ENCODE results near the gene TBC1D3B. TPM values are rescaled to one million over a fixed set of nuclear protein-coding genes. Genes with fewer than 3 reads are reported as not detected.

Gene TBC1D3B
- total RNA-seq, 1 experiment from 2014 or later = 7.4 TPM

- no peaks in the 10 kb centered on the region for H3K9me3 ChIP-seq (ENCODE audit: control insufficient read depth, insufficient read depth, low read depth, low read length)
- DNase-seq (ENCODE audit: low read depth, low spot score) (no peak), ATAC-seq (no peak)
- H3K27me3 ChIP-seq (ENCODE audit: control insufficient read depth, insufficient read depth, low read length) = peaks cover 22% of the 10 kb centered on the region
- H3K27ac ChIP-seq (ENCODE audit: low read length) = no peak overlapping the region
- H3K36me3 ChIP-seq (ENCODE audit: control insufficient read depth, insufficient read depth, low read length) = no peaks in the 10 kb centered on the region
- peaks cover 2% of the 10 kb centered on the region; the same call in 1 of the 2 replicates for H3K4me1 ChIP-seq (ENCODE audit: control insufficient read depth, insufficient read depth, low read length)
- no peak overlapping the region for H3K4me3 ChIP-seq (ENCODE audit: low read depth in 2 of 2, low read length in 2 of 2)
- POLR2A ChIA-PET = no interaction called here
- intact Hi-C loops (cut with micrococcal nuclease; ENCODE audit: unreplicated experiment) (no loop called here), in situ Hi-C loops (cut with HindIII; ENCODE audit: low pct_unique_long_range_greater_than_20kb, low sequenced_read_pairs) (no loop called here)
- CTCF ChIA-PET = no interaction called here
- TF ChIP-seq TCF7L2 (IDR thresholded peaks at IDR 0.05; ENCODE audit: low read depth, low read length) (no peak), POLR2AphosphoS5 (IDR thresholded peaks at IDR 0.05; ENCODE audit: low read depth, low read length) (no peak)
- BruUV-seq (replicated peaks) = no TSS peak
These were observed 28.8 kb downstream of the TBC1D3B start for GRCh38 chr17:36147601-36148000.

GRCh38 chr17:36144981-36145729, 31.3 kb downstream of the TBC1D3B start:
- no peaks in the 10 kb centered on the region for H3K9me3 ChIP-seq (ENCODE audit: control insufficient read depth, insufficient read depth, low read depth, low read length)
- POLR2A ChIA-PET = no interaction called here
- no peak for TF ChIP-seq TCF7L2 (IDR thresholded peaks at IDR 0.05; ENCODE audit: low read depth, low read length)
- TF ChIP-seq CTCF (IDR thresholded peaks at IDR 0.05) = no peak
- no peak for TF ChIP-seq REST (IDR thresholded peaks at IDR 0.05; ENCODE audit: insufficient read depth in 1 of 2, low read depth in 2 of 2, low read length in 1 of 2)
- no peak for TF ChIP-seq SIN3A (IDR thresholded peaks at IDR 0.05; ENCODE audit: borderline replicate concordance, insufficient read depth, low read depth, low read length)
- TF ChIP-seq POLR2AphosphoS5 (IDR thresholded peaks at IDR 0.05; ENCODE audit: low read depth, low read length) = no peak
- H3K27me3 ChIP-seq (ENCODE audit: control insufficient read depth, insufficient read depth, low read length) = peaks cover 10% of the 10 kb centered on the region
- no peak for ATAC-seq
- no peak overlapping the region for H3K27ac ChIP-seq (ENCODE audit: low read length)
- intact Hi-C loops (cut with micrococcal nuclease; ENCODE audit: unreplicated experiment) (no loop called here), in situ Hi-C loops (cut with HindIII; ENCODE audit: low pct_unique_long_range_greater_than_20kb, low sequenced_read_pairs) (no loop called here)
- no peak overlapping the region for H3K4me3 ChIP-seq (ENCODE audit: low read depth in 2 of 2, low read length in 2 of 2)
- no TSS peak for BruUV-seq (replicated peaks)
- H3K36me3 ChIP-seq (ENCODE audit: control insufficient read depth, insufficient read depth, low read length) = no peaks in the 10 kb centered on the region
- peaks cover 2% of the 10 kb centered on the region; the same call in 1 of the 2 replicates for H3K4me1 ChIP-seq (ENCODE audit: control insufficient read depth, insufficient read depth, low read length)
- no peak for DNase-seq (ENCODE audit: low read depth, low spot score)
- CTCF ChIA-PET = interaction anchor here (1.6 kb wide), 1 partner anchor 176 kb away, joined by 13 read pairs; no protein-coding TSS in a partner anchor

- intact Hi-C loops (cut with micrococcal nuclease; ENCODE audit: unreplicated experiment) = no loop called here
- Histone ChIP-seq H3K36me3 (ENCODE audit: control insufficient read depth, insufficient read depth, low read length) (no peaks in the 10 kb centered on the region), H3K4me1 (ENCODE audit: control insufficient read depth, insufficient read depth, low read length) (no peaks in the 10 kb centered on the region), H3K27ac (ENCODE audit: low read length) (no peak overlapping the region), H3K27me3 (ENCODE audit: control insufficient read depth, insufficient read depth, low read length) (peaks cover 6% of the 10 kb centered on the region), H3K4me3 (ENCODE audit: low read depth in 2 of 2, low read length in 2 of 2) (no peak overlapping the region), H3K9me3 (ENCODE audit: control insufficient read depth, insufficient read depth, low read depth, low read length) (no peaks in the 10 kb centered on the region)
- ChIA-PET CTCF (no interaction called here), POLR2A (interaction anchor here (0.6 kb wide), 1 partner anchor 1326 kb away, joined by 3 read pairs; no protein-coding TSS in a partner anchor)
- in situ Hi-C loops (cut with HindIII; ENCODE audit: low pct_unique_long_range_greater_than_20kb, low sequenced_read_pairs) = no loop called here
- BruUV-seq (replicated peaks) = no TSS peak
- ATAC-seq (no peak), DNase-seq (ENCODE audit: low read depth, low spot score) (no peak)
- TF ChIP-seq CTCF (IDR thresholded peaks at IDR 0.05) (no peak), TCF7L2 (IDR thresholded peaks at IDR 0.05; ENCODE audit: low read depth, low read length) (no peak), SIN3A (IDR thresholded peaks at IDR 0.05; ENCODE audit: borderline replicate concordance, insufficient read depth, low read depth, low read length) (no peak), POLR2AphosphoS5 (IDR thresholded peaks at IDR 0.05; ENCODE audit: low read depth, low read length) (no peak), REST (IDR thresholded peaks at IDR 0.05; ENCODE audit: insufficient read depth in 1 of 2, low read depth in 2 of 2, low read length in 1 of 2) (no peak)
These were observed 32.4 kb downstream of the TBC1D3B start for GRCh38 chr17:36144014-36144413.

Measured in Panc1 (cell line).